Right cardiac atrium (tissue), 5 donors: Measurements from ENCODE around the gene TTLL12. TPM values are rescaled to one million over a fixed set of nuclear protein-coding genes. Genes with fewer than 3 reads are reported as not detected.

Source experiments
- ATAC-seq, 2 donors: fragments of 200-7000 bp; cut with Tn5 transposase; one replicate each; pipeline versions ENCODE4 v1.8.0 to v1.9.1; 2020; ENCODE audit warnings: moderate library complexity in 2 of 2, mild to moderate bottlenecking in 1 of 2
- DNase-seq, 3 donors: peaks; one replicate each; pipeline ENCODE4 v3.0.0-alpha.2; 2020
- H3K27ac ChIP-seq: one replicate; pipeline ENCODE4 v1.5.1; 2013; ENCODE audit warnings: mild to moderate bottlenecking, low read length, control low read depth, moderate library complexity
- H3K27me3 ChIP-seq: one replicate; pipeline ENCODE4 v1.6.1; 2013; ENCODE audit not compliant: control insufficient read depth, insufficient read depth
- H3K4me1 ChIP-seq: one replicate; pipeline ENCODE4 v1.6.1; 2013; ENCODE audit warnings: low read length; ENCODE audit not compliant: control insufficient read depth, insufficient read depth
- H3K4me3 ChIP-seq: one replicate; pipeline ENCODE4 v1.5.1; 2013; ENCODE audit warnings: low read length, control low read depth
- H3K9me3 ChIP-seq: one replicate; pipeline ENCODE4 v1.6.1; 2013; ENCODE audit warnings: low read length; ENCODE audit not compliant: control insufficient read depth
- WGBS: extraction: QIAGEN DNeasy Blood & Tissue Kit; methylation state at CpG from one replicate; pipeline ENCODE4 v1.1.7; 2013; 5-methylcytosine and 5-hydroxymethylcytosine counted together
- intact Hi-C, 4 donors: fragments of 100-400 bp; cut with DNase I; formaldehyde crosslinking; loops; one replicate each; pipeline versions ENCODE4 v1.11.0 to v1.14.0; 2022 to 2023
- polyA plus RNA-seq: library from polyadenylated mRNA; stranded (reverse); fragments of 200-250 nt; gene quantifications from one replicate; pipeline ENCODE4 v1.2.3, GENCODE V29; 2013
- total RNA-seq, 4 donors: library from RNA; stranded (reverse); fragmentation: NEBNext Ultra II Directional; extraction: Animal tissue kit (Norgen Biotek cat#: 25700); gene quantifications; one replicate each; pipeline ENCODE4 v1.2.1, GENCODE V29; 2021
- donor health status: healthy with polysubstance abuse.
- donor health status: DM: no; HTN: yes; CAD: no.
- donor health status: DM: no; HTN: no; CAD: no.
- donor health status: DM: no; HTN: yes; CAD: no; lungs with severe emphysema.
- donor health status: DM: yes; HTN: yes; CAD: no.

TTLL12 gene
- total and polyA plus RNA-seq, 5 donors, result 6.9 to 11.0 (median 10.1) TPM

GRCh38 chr22:43169310-43170130 lies 17.4 kb downstream of the TTLL12 start:
- no peaks in the 10 kb centered on the region for H3K27me3 ChIP-seq
- DNase-seq, result peak in 2 of 3 donors; percentile 22 to 46
- no peak for ATAC-seq
- no peaks in the 10 kb centered on the region for H3K9me3 ChIP-seq
- no peak overlapping the region for H3K27ac ChIP-seq
- H3K4me3 ChIP-seq, result no peak overlapping the region
- 93% methylated on average over 23 of the region's 23 CpGs for WGBS
- no peaks in the 10 kb centered on the region for H3K4me1 ChIP-seq
- intact Hi-C loops, result no loop called here

- Histone ChIP-seq H3K4me3 (no peak overlapping the region), H3K4me1 (peaks cover 4% of the 10 kb centered on the region), H3K27ac (no peak overlapping the region), H3K27me3 (no peaks in the 10 kb centered on the region), H3K9me3 (no peaks in the 10 kb centered on the region)
- ATAC-seq (no peak), DNase-seq (peak in 1 of 3 donors; percentile 69)
- intact Hi-C loops, result no loop called here
- 80% methylated on average over 25 of the region's 25 CpGs for WGBS
Measured at GRCh38 chr22:43168471-43169309, 18.2 kb downstream of the TTLL12 start.

- Histone ChIP-seq H3K27ac (no peak overlapping the region), H3K4me3 (no peak overlapping the region), H3K9me3 (no peaks in the 10 kb centered on the region), H3K27me3 (no peaks in the 10 kb centered on the region), H3K4me1 (peaks cover 4% of the 10 kb centered on the region)
- ATAC-seq (no peak), DNase-seq (peak in 1 of 3 donors; percentile 40)
- intact Hi-C loops, result no loop called here
- 92% methylated on average over 19 of the region's 19 CpGs for WGBS
Measured at GRCh38 chr22:43167001-43167589, 19.8 kb downstream of the TTLL12 start.

GRCh38 chr22:43166132-43166930 lies 20.6 kb downstream of the TTLL12 start:
- H3K9me3 ChIP-seq, result no peaks in the 10 kb centered on the region
- 90% methylated on average over 23 of the region's 23 CpGs for WGBS
- no peaks in the 10 kb centered on the region for H3K27me3 ChIP-seq
- DNase-seq, result no peak
- intact Hi-C loops, result no loop called here
- peaks cover 4% of the 10 kb centered on the region for H3K4me1 ChIP-seq
- ATAC-seq, result no peak
- no peak overlapping the region for H3K4me3 ChIP-seq
- no peak overlapping the region for H3K27ac ChIP-seq

GRCh38 chr22:43164636-43165035 lies 22.3 kb downstream of the TTLL12 start:
- intact Hi-C loops, result no loop called here
- no peak for ATAC-seq
- 32% methylated on average over 16 of the region's 16 CpGs for whole genome bisulfite sequencing

GRCh38 chr22:43163241-43163795 lies 23.6 kb downstream of the TTLL12 start:
- ATAC-seq (peak in 1 of 2 donors; percentile 6), DNase-seq (peak in 1 of 3 donors; percentile 15)
- 82% methylated on average over 18 of the region's 18 CpGs for WGBS
- Histone ChIP-seq H3K27me3 (no peaks in the 10 kb centered on the region), H3K4me3 (no peak overlapping the region), H3K27ac (no peak overlapping the region), H3K9me3 (no peaks in the 10 kb centered on the region), H3K4me1 (peaks cover 4% of the 10 kb centered on the region)
- intact Hi-C loops, result no loop called here

More at GRCh38 chr22:43164636-43165035, 22.3 kb downstream of the TTLL12 start:
- no peak for DNase-seq
- Histone ChIP-seq H3K4me1 (peaks cover 4% of the 10 kb centered on the region), H3K9me3 (no peaks in the 10 kb centered on the region), H3K27me3 (no peaks in the 10 kb centered on the region), H3K27ac (no peak overlapping the region), H3K4me3 (no peak overlapping the region)

- Histone ChIP-seq H3K4me1 (peaks cover 4% of the 10 kb centered on the region), H3K27ac (no peak overlapping the region), H3K27me3 (no peaks in the 10 kb centered on the region), H3K4me3 (no peak overlapping the region), H3K9me3 (no peaks in the 10 kb centered on the region)
- DNase-seq, result peak in 1 of 3 donors; percentile 9
- WGBS, result 95% methylated on average over 24 of the region's 24 CpGs
- intact Hi-C loops, result no loop called here
- no peak for ATAC-seq
Measured at GRCh38 chr22:43162412-43163150, 24.4 kb downstream of the TTLL12 start.

- ATAC-seq (no peak), DNase-seq (no peak)
- intact Hi-C loops, result no loop called here
- no peak overlapping the region for H3K4me3 ChIP-seq
- H3K4me1 ChIP-seq, result peaks cover 4% of the 10 kb centered on the region
- H3K9me3 ChIP-seq, result no peaks in the 10 kb centered on the region
- WGBS, result 93% methylated on average over 8 of the region's 8 CpGs
- H3K27me3 ChIP-seq, result no peaks in the 10 kb centered on the region
- H3K27ac ChIP-seq, result no peak overlapping the region
Measured at GRCh38 chr22:43160497-43161126, 26.3 kb downstream of the TTLL12 start.

- Histone ChIP-seq H3K4me3 (no peak overlapping the region), H3K27ac (no peak overlapping the region), H3K4me1 (peaks cover 4% of the 10 kb centered on the region), H3K9me3 (no peaks in the 10 kb centered on the region), H3K27me3 (no peaks in the 10 kb centered on the region)
- 67% methylated on average over 18 of the region's 18 CpGs for WGBS
- ATAC-seq (peak in 1 of 2 donors; percentile 2), DNase-seq (no peak)
- intact Hi-C loops, result no loop called here
Measured at GRCh38 chr22:43159484-43160178, 27.3 kb downstream of the TTLL12 start.
